ENCODE data around the gene APEX2.
"Not testable (repeated sequence)": the region's sequence is repeated elsewhere in the genome, so short reads cannot be mapped to it uniquely, and the experiment has no call there.

The APEX2 gene

GRCh38 chrX:55014897-55015299 lies 14.7 kb downstream of the APEX2 start:
- DNase-seq (ENCODE audit: low spot score): no peak

GRCh38 chrX:55026143-55026542 lies 26.0 kb downstream of the APEX2 start:
- DNase-seq (ENCODE audit: low spot score): no peak

- DNase-seq (ENCODE audit: low spot score): no peak
Measured at GRCh38 chrX:55026840-55027239, 26.7 kb downstream of the APEX2 start.

- DNase-seq (ENCODE audit: low spot score): no peak
Measured at GRCh38 chrX:55028040-55028439, 27.9 kb downstream of the APEX2 start.

GRCh38 chrX:55028611-55029010 lies 28.4 kb downstream of the APEX2 start:
- no peak for DNase-seq (ENCODE audit: low spot score)

- DNase-seq (ENCODE audit: low spot score): no peak
Measured at GRCh38 chrX:55029291-55029690, 29.1 kb downstream of the APEX2 start.

- no peak for DNase-seq (ENCODE audit: low spot score)
Measured at GRCh38 chrX:55030271-55031205, 30.4 kb downstream of the APEX2 start, which contains the start of gene ALAS2. ALAS2 (minus strand) TSS chrX:55030977; CDS start chrX:55026000, 4,977 bp downstream.

- DNase-seq (ENCODE audit: low spot score): no peak
Measured at GRCh38 chrX:55033429-55033828, 33.3 kb downstream of the APEX2 start.

- DNase-seq (ENCODE audit: low spot score): no peak
Measured at GRCh38 chrX:55039471-55039870, 39.3 kb downstream of the APEX2 start.

GRCh38 chrX:55041514-55041913 lies 41.4 kb downstream of the APEX2 start:
- DNase-seq (ENCODE audit: low spot score): no peak

GRCh38 chrX:55050599-55050998 lies 50.4 kb downstream of the APEX2 start:
- not testable (repeated sequence) for DNase-seq (ENCODE audit: low spot score)

GRCh38 chrX:55056820-55057674 lies 56.9 kb downstream of the APEX2 start:
- DNase-seq (ENCODE audit: low spot score): peak; percentile 16

- DNase-seq (ENCODE audit: low spot score): peak; percentile 60
Measured at GRCh38 chrX:55057675-55058249, 57.6 kb downstream of the APEX2 start.
